Neural cell (in vitro differentiated cells): ENCODE results near the gene CARD19. TPM values are rescaled to one million over a fixed set of nuclear protein-coding genes. Genes with fewer than 3 reads are reported as not detected.

Experiments
- H2AFZ ChIP-seq: fragments of 200-600, 300-800 bp; sonication (generic), shearing (Covaris generic); 2 replicates; pipeline ENCODE4 v1.6.0; 2014; ENCODE audit warnings: low read depth, mild to moderate bottlenecking, antibody characterized with exemption, low read length, moderate library complexity
- H3F3A ChIP-seq: fragments of 200-600 bp; shearing (Covaris generic); 2 replicates; pipeline ENCODE4 v1.6.1; 2016; ENCODE audit warnings: mild to moderate bottlenecking, moderate library complexity, mixed read lengths, antibody characterized with exemption, low read length; ENCODE audit not compliant: insufficient read depth, poor library complexity, severe bottlenecking
- H3K27ac ChIP-seq: fragments of 200-600, 300-800 bp; sonication (generic), shearing (Covaris generic); 2 replicates; pipeline ENCODE4 v1.5.1; 2014; ENCODE audit warnings: mild to moderate bottlenecking, low read length, moderate library complexity
- H3K27me3 ChIP-seq: fragments of 300-800, 200-600 bp; sonication (generic), shearing (Covaris generic); 2 replicates; pipeline ENCODE4 v1.6.0; 2014; ENCODE audit warnings: mild to moderate bottlenecking, low read depth, low read length, moderate library complexity; ENCODE audit not compliant: insufficient read depth
- H3K36me3 ChIP-seq: fragments of 300-800, 200-600 bp; sonication (generic), shearing (Covaris generic); 2 replicates; pipeline ENCODE4 v1.5.1; 2014; ENCODE audit warnings: mild to moderate bottlenecking, antibody characterized with exemption, low read length, moderate library complexity; ENCODE audit not compliant: insufficient read depth
- H3K4me2 ChIP-seq: fragments of 300-800, 200-600 bp; sonication (generic), shearing (Covaris generic); 2 replicates; pipeline ENCODE4 v1.6.0; 2014; ENCODE audit warnings: mild to moderate bottlenecking, low read length
- H3K4me3 ChIP-seq: fragments of 300-800, 200-600 bp; sonication (generic), shearing (Covaris generic); 2 replicates; pipeline ENCODE4 v1.5.1; 2014; ENCODE audit warnings: mild to moderate bottlenecking, low read length, moderate library complexity
- H3K79me2 ChIP-seq: fragments of 200-600 bp; shearing (Covaris generic); replicated peaks from 2 replicates; pipeline ENCODE4 v1.6.0; 2014; ENCODE audit warnings: mild to moderate bottlenecking, low read length, moderate library complexity; ENCODE audit not compliant: insufficient read depth
- H3K9ac ChIP-seq: fragments of 300-800, 200-600 bp; sonication (generic), shearing (Covaris generic); 2 replicates; pipeline ENCODE4 v1.6.1; 2016; ENCODE audit warnings: mild to moderate bottlenecking, low read length, mixed read lengths
- H3K9me2 ChIP-seq: fragments of 200-600 bp; shearing (Covaris generic); 2 replicates; pipeline ENCODE4 v1.6.1; 2016; ENCODE audit warnings: mild to moderate bottlenecking, low read length, mixed read lengths; ENCODE audit not compliant: insufficient read depth
- H3K9me3 ChIP-seq: fragments of 200-600, 300-800 bp; sonication (generic), shearing (Covaris generic); 2 replicates; pipeline ENCODE4 v1.6.1; 2016; ENCODE audit warnings: mild to moderate bottlenecking, mixed run types, low read length, moderate library complexity, mixed read lengths
- H4K20me1 ChIP-seq: fragments of 200-600 bp; shearing (Covaris generic); 2 replicates; pipeline ENCODE4 v1.6.1; 2016; ENCODE audit warnings: mild to moderate bottlenecking, mixed run types; ENCODE audit not compliant: insufficient read depth
- CTCF ChIP-seq: fragments of 450-650 bp; IDR thresholded peaks from 2 replicates; pipeline ENCODE4 v1.5.1; 2014; ENCODE audit warnings: antibody characterized with exemption, mild to moderate bottlenecking, moderate library complexity; ENCODE audit not compliant: poor library complexity, severe bottlenecking
- EP300 ChIP-seq: fragments of 450-650 bp; conservative IDR thresholded peaks from 2 replicates; pipeline ENCODE4 v1.6.1; 2014; ENCODE audit warnings: antibody characterized with exemption, mild to moderate bottlenecking, moderate library complexity; ENCODE audit not compliant: poor library complexity, severe bottlenecking
- EZH2 ChIP-seq: fragments of 200-600, 300-800 bp; shearing (Covaris generic), sonication (generic); IDR thresholded peaks from 2 replicates; pipeline ENCODE4 v1.6.1; 2014; ENCODE audit warnings: antibody characterized with exemption, low read length, borderline replicate concordance, mild to moderate bottlenecking; ENCODE audit not compliant: insufficient read depth, poor library complexity, severe bottlenecking
- MXI1 ChIP-seq: fragments of 450-650 bp; conservative IDR thresholded peaks from 2 replicates; pipeline ENCODE4 v1.6.1; 2014; ENCODE audit warnings: antibody characterized with exemption, mild to moderate bottlenecking; ENCODE audit not compliant: poor library complexity, severe bottlenecking
- POLR2AphosphoS5 ChIP-seq: IDR thresholded peaks from 2 replicates; pipeline ENCODE4 v1.6.1; 2012
- RAD21 ChIP-seq: fragments of 450-650 bp; conservative IDR thresholded peaks from 2 replicates; pipeline ENCODE4 v1.6.1; 2014; ENCODE audit warnings: antibody characterized with exemption, mild to moderate bottlenecking, moderate library complexity
- REST ChIP-seq: IDR thresholded peaks from 2 replicates; pipeline ENCODE4 v1.6.1; 2012; ENCODE audit warnings: borderline replicate concordance
- SMC3 ChIP-seq: fragments of 450-650 bp; conservative IDR thresholded peaks from 2 replicates; pipeline ENCODE4 v1.6.1; 2014; ENCODE audit warnings: antibody characterized with exemption, mild to moderate bottlenecking, moderate library complexity; ENCODE audit not compliant: poor library complexity
- TAF1 ChIP-seq: IDR thresholded peaks from 2 replicates; pipeline ENCODE4 v1.6.1; 2012; ENCODE audit warnings: low read depth
- polyA plus RNA-seq: library from polyadenylated mRNA; depleted of rRNA; stranded (reverse); fragments of >200 nt; gene quantifications from 2 replicates; pipeline ENCODE4 v1.2.3, GENCODE V29; 2014

The CARD19 gene
- polyA plus RNA-seq, 1 donor from 2014 or later, result 66.7 TPM

GRCh38 chr9:93110311-93110855 lies 14.4 kb downstream of the CARD19 start:
- no peaks in the 10 kb centered on the region for H3K9me2 ChIP-seq
- H3K36me3 ChIP-seq, result no peaks in the 10 kb centered on the region
- H3K27me3 ChIP-seq, result no peaks in the 10 kb centered on the region
- H3K9me3 ChIP-seq, result no peaks in the 10 kb centered on the region
- no peak overlapping the region for H2AFZ ChIP-seq
- H3K4me2 ChIP-seq, result no peak overlapping the region
- H3K79me2 ChIP-seq, result no peaks in the 10 kb centered on the region
- H3F3A ChIP-seq, result no peaks in the 10 kb centered on the region
- no peak overlapping the region for H3K9ac ChIP-seq
- H4K20me1 ChIP-seq, result no peaks in the 10 kb centered on the region
- no peak overlapping the region for H3K27ac ChIP-seq
- TF ChIP-seq REST, result no peak
- TF ChIP-seq POLR2AphosphoS5, result no peak
- no peak for TF ChIP-seq MXI1
- TF ChIP-seq RAD21, result no peak
- no peak for TF ChIP-seq CTCF
- no peak for TF ChIP-seq SMC3
- TF ChIP-seq EP300, result no peak
- no peak for TF ChIP-seq EZH2
- no peak for TF ChIP-seq TAF1
- H3K4me3 ChIP-seq, result no peak overlapping the region

GRCh38 chr9:93111001-93111370 lies 15.0 kb downstream of the CARD19 start:
- Histone ChIP-seq H3K27me3 (no peaks in the 10 kb centered on the region), H3K4me2 (no peak overlapping the region), H3K9me3 (no peaks in the 10 kb centered on the region), H3K27ac (no peak overlapping the region), H3K79me2 (no peaks in the 10 kb centered on the region), H3F3A (no peaks in the 10 kb centered on the region), H3K9me2 (no peaks in the 10 kb centered on the region), H2AFZ (no peak overlapping the region), H4K20me1 (no peaks in the 10 kb centered on the region), H3K36me3 (no peaks in the 10 kb centered on the region), H3K4me3 (no peak overlapping the region), H3K9ac (no peak overlapping the region)
- TF ChIP-seq POLR2AphosphoS5 (no peak), RAD21 (no peak), SMC3 (no peak), MXI1 (no peak), EP300 (no peak), CTCF (no peak)
